Measurements from ENCODE around the gene SENP1. TPM values are rescaled to one million over a fixed set of nuclear protein-coding genes. Genes with fewer than 3 reads are reported as not detected.

SENP1 gene
- total and polyA plus RNA-seq, 11 donors, result 2.1 to 13.6 (median 8.6) TPM

DNA sequence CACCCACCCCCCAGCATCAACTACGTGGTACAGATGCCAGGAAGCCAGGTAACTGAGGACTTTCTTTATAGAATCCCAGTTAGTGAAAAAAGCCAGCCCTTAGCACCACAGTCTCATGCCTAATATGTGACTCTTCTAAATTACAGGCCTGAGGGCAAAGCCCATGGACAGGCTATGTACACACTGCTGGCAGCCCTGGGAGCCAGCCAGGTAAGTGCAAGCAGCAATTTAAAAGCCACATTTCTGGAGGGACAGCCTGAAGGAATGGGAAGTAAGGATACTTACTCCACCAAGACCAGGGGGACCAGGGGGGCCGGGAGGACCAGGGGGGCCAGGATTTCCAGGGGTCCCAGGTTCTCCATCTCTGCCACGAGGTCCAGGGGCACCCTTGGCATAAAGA, 108.6 kb downstream of the SENP1 start:
- H3K27ac ChIP-seq, result no peak overlapping the region
- H3K27me3 ChIP-seq, result peaks cover 0 to 44% (median 4%) of the 10 kb centered on the region in 9 donors
- ATAC-seq (no peak), DNase-seq (no peak)
- H3K9me3 ChIP-seq, result no peaks in the 10 kb centered on the region
- intact Hi-C loops (cut with DNase I), result no loop called here
- no peak for TF ChIP-seq POLR2A (IDR thresholded peaks at IDR 0.05)
- TF ChIP-seq, protein P1, sequence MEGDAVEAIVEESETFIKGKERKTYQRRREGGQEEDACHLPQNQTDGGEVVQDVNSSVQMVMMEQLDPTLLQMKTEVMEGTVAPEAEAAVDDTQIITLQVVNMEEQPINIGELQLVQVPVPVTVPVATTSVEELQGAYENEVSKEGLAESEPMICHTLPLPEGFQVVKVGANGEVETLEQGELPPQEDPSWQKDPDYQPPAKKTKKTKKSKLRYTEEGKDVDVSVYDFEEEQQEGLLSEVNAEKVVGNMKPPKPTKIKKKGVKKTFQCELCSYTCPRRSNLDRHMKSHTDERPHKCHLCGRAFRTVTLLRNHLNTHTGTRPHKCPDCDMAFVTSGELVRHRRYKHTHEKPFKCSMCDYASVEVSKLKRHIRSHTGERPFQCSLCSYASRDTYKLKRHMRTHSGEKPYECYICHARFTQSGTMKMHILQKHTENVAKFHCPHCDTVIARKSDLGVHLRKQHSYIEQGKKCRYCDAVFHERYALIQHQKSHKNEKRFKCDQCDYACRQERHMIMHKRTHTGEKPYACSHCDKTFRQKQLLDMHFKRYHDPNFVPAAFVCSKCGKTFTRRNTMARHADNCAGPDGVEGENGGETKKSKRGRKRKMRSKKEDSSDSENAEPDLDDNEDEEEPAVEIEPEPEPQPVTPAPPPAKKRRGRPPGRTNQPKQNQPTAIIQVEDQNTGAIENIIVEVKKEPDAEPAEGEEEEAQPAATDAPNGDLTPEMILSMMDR (IDR thresholded peaks at IDR 0.05), result no peak
- H3K36me3 ChIP-seq, result no peaks in the 10 kb centered on the region
- WGBS, 4 donors, result 59 to 85% (median 72%) methylated on average over 3 of the region's 3 CpGs
- H3K4me3 ChIP-seq, result no peak overlapping the region
- peaks cover 0 to 27% (median 18%) of the 10 kb centered on the region in 12 donors for H3K4me1 ChIP-seq

DNA sequence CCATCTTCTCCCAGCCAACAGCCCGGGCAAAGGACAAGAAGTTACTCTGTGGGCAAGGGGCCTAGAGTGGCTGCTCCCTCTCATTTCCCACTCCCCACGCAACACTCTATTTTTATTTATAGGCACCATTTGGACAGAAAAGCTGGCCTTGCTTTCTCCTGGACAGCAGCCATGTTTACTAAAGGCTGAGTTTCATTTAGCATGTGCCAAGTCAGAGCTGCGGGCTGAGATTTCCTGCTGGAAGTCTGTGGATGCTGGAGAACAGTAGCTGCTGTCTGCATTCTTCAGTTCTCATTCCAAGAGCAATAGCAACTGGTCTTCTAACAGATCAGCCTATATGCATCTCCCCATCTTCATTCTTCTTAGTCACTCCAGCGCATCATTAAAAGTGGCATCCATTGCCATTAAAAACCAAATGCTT, 109.9 kb downstream of the SENP1 start:
- ATAC-seq, result peak in 3 of 4 donors; percentile 8 to 48 (median 21)
- TF ChIP-seq POLR2A (IDR thresholded peaks at IDR 0.05), result no peak
- TF ChIP-seq, protein P1 (IDR thresholded peaks at IDR 0.05), result no peak
- Histone ChIP-seq H3K4me1 (peaks cover 0 to 20% (median 9%) of the 10 kb centered on the region in 12 donors), H3K4me3 (no peak overlapping the region), H3K27ac (no peak overlapping the region), H3K27me3 (peaks cover 0 to 32% (median 0%) of the 10 kb centered on the region in 9 donors), H3K9me3 (no peaks in the 10 kb centered on the region), H3K36me3 (no peaks in the 10 kb centered on the region)
- intact Hi-C loops (cut with DNase I), result no loop called here
- 21 to 33% (median 25%) methylated on average over 4 of the region's 4 CpGs for WGBS, 4 donors
- DNase-seq, result no peak

DNA sequence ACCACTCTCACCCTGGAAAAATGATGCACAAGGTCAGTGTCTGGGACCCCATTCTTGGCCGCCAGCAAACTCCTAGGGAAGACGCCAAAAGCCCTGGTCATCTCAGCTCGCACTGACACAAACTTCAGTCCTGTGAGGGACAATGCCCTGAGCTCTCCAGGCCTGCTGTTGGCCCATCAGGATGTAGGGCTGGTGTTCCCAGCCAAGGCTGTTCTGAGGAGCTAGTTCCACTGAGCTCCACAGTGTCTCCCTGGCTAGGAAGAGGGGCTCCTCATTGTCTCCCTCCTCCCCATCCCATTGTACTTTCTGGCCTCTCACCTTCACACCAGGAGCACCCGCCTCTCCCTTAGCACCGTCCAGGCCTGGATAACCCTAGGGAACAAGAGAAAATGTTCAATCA, 112.4 kb downstream of the SENP1 start:
- 94 to 100% (median 96%) methylated on average over 5 of the region's 5 CpGs for WGBS, 4 donors
- H3K27ac ChIP-seq, result no peak overlapping the region
- DNase-seq, result no peak
- peaks cover 0 to 16% (median 8%) of the 10 kb centered on the region in 12 donors for H3K4me1 ChIP-seq
- H3K4me3 ChIP-seq, result no peak overlapping the region
- TF ChIP-seq, protein P1 (IDR thresholded peaks at IDR 0.05), result no peak
- TF ChIP-seq POLR2A (IDR thresholded peaks at IDR 0.05), result no peak
- no peak for ATAC-seq
- H3K36me3 ChIP-seq, result no peaks in the 10 kb centered on the region
- H3K9me3 ChIP-seq, result no peaks in the 10 kb centered on the region
- intact Hi-C loops (cut with DNase I), result no loop called here
- peaks cover 0 to 12% (median 0%) of the 10 kb centered on the region in 9 donors for H3K27me3 ChIP-seq

Small RNA genes lying within 50 kb of the gene (microRNA-seq; reads per million reads assigned to microRNA genes)
- 25.4 to 55.7 (median 37.0) reads per million in 4 donors for gene MIR6505

Other genes with a start within 250 kb of the SENP1 start
- gene VDR, start 201.1 kb downstream of the SENP1 start, total RNA-seq, result 1 to 10 TPM in 3 of 9 donors, under 1 TPM in 6; 0.15 to 4.3 (median 0.63) TPM
- 1 to 10 TPM in 1 of 2 donors, under 1 TPM in 1; 0.15 to 2.0 TPM for gene VDR, start 201.1 kb downstream of the SENP1 start, polyA plus RNA-seq
- gene TMEM106C, start 142.5 kb downstream of the SENP1 start, total RNA-seq, result 10 to 100 TPM; 39.3 to 66.6 (median 50.0) TPM
- gene TMEM106C, start 142.5 kb downstream of the SENP1 start, polyA plus RNA-seq, result 10 to 100 TPM; 23.0 to 63.9 TPM
- under 1 TPM in 2 of 9 donors, not detected in 7; 0.05 to 0.39 TPM for gene COL2A1, start 101.6 kb downstream of the SENP1 start, total RNA-seq
- under 1 TPM in 1 of 2 donors, not detected in 1; 0.04 TPM for gene COL2A1, start 101.6 kb downstream of the SENP1 start, polyA plus RNA-seq
- gene PFKM, start 13.3 kb upstream of the SENP1 start, total RNA-seq, result 100 to 1,000 TPM; 230 to 901 (median 521) TPM
- 100 to 1,000 TPM; 160 to 205 TPM for gene PFKM, start 13.3 kb upstream of the SENP1 start, polyA plus RNA-seq
- 10 to 100 TPM; 73.2 to 97.6 (median 81.5) TPM for gene ASB8, start 51.4 kb upstream of the SENP1 start, total RNA-seq
- gene ASB8, start 51.4 kb upstream of the SENP1 start, polyA plus RNA-seq, result 10 to 100 TPM; 24.9 to 49.1 TPM
- gene CCDC184, start 77.6 kb upstream of the SENP1 start, total RNA-seq, result 1 to 10 TPM in 2 of 9 donors, under 1 TPM in 7; 0.25 to 1.5 (median 0.54) TPM
- under 1 TPM; 0.76 to 0.99 TPM for gene CCDC184, start 77.6 kb upstream of the SENP1 start, polyA plus RNA-seq
- gene OR10AD1, start 97.2 kb upstream of the SENP1 start, total RNA-seq, result not detected
- not detected for gene OR10AD1, start 97.2 kb upstream of the SENP1 start, polyA plus RNA-seq
- gene ZNF641, start 244.8 kb upstream of the SENP1 start, total RNA-seq, result 10 to 100 TPM; 12.6 to 21.1 (median 15.5) TPM
- gene ZNF641, start 244.8 kb upstream of the SENP1 start, polyA plus RNA-seq, result 1 to 10 TPM; 6.9 to 8.0 TPM

Measured in heart left ventricle (tissue), 16 donors.